Hepatocyte (in vitro differentiated cells): ENCODE measurements around the gene IMMP2L. TPM values are rescaled to one million over a fixed set of nuclear protein-coding genes. Genes with fewer than 3 reads are reported as not detected.

Source experiments
- DNase-seq: peaks from one replicate; pipeline ENCODE4 v3.0.0-alpha.2; 2016; ENCODE audit warnings: low spot score
- H2AFZ ChIP-seq: fragments of 200-600 bp; sonication (generic); 2 replicates; pipeline ENCODE4 v1.6.0; 2016; ENCODE audit warnings: antibody characterized with exemption, mild to moderate bottlenecking
- H3K27ac ChIP-seq: fragments of 200-600 bp; sonication (generic); 2 replicates; pipeline ENCODE4 v1.5.1; 2016; ENCODE audit warnings: mild to moderate bottlenecking
- H3K27me3 ChIP-seq: fragments of 200-600 bp; sonication (generic); 2 replicates; pipeline ENCODE4 v1.6.1; 2016
- H3K36me3 ChIP-seq: fragments of 200-600 bp; sonication (generic); replicated peaks from 2 replicates; pipeline ENCODE4 v1.5.1; 2016; ENCODE audit warnings: low read depth; ENCODE audit not compliant: insufficient read depth
- H3K4me1 ChIP-seq: fragments of 200-600 bp; sonication (generic); 2 replicates; pipeline ENCODE4 v1.5.1; 2016; ENCODE audit warnings: mild to moderate bottlenecking, moderate library complexity; ENCODE audit not compliant: insufficient read depth
- H3K4me2 ChIP-seq: fragments of 200-600 bp; sonication (generic); 2 replicates; pipeline ENCODE4 v1.6.0; 2016
- H3K4me3 ChIP-seq: fragments of 200-600 bp; sonication (generic); 2 replicates; pipeline ENCODE4 v1.5.1; 2016; ENCODE audit warnings: mild to moderate bottlenecking
- H3K79me2 ChIP-seq: fragments of 200-600 bp; sonication (generic); 2 replicates; pipeline ENCODE4 v1.6.0; 2017; ENCODE audit warnings: mild to moderate bottlenecking
- H3K9me2 ChIP-seq: fragments of 200-600 bp; sonication (generic); replicated peaks from 2 replicates; pipeline ENCODE4 v1.6.0; 2017; ENCODE audit warnings: mild to moderate bottlenecking; ENCODE audit not compliant: insufficient read depth
- H3K9me3 ChIP-seq: fragments of 200-600 bp; sonication (generic); 2 replicates; pipeline ENCODE4 v1.5.1; 2016; ENCODE audit warnings: low read depth, mild to moderate bottlenecking
- H4K20me1 ChIP-seq: fragments of 200-600 bp; sonication (generic); 2 replicates; pipeline ENCODE4 v1.6.0; 2016; ENCODE audit warnings: mild to moderate bottlenecking; ENCODE audit not compliant: insufficient read depth, poor library complexity, severe bottlenecking
- CTCF ChIP-seq: fragments of 200-600 bp; sonication (generic); IDR thresholded peaks from 2 replicates; pipeline ENCODE4 v1.5.1; 2016; ENCODE audit warnings: antibody characterized with exemption, mild to moderate bottlenecking; ENCODE audit not compliant: poor library complexity
- EZH2 ChIP-seq: fragments of 200-600 bp; sonication (generic); IDR thresholded peaks from 2 replicates; pipeline ENCODE4 v1.6.1; 2016; ENCODE audit warnings: antibody characterized with exemption, mild to moderate bottlenecking, borderline replicate concordance
- EZH2phosphoT487 ChIP-seq: fragments of 200-600 bp; sonication (generic); IDR thresholded peaks from one replicate; pipeline ENCODE4 v1.6.1; 2018; ENCODE audit warnings: antibody characterized with exemption, mild to moderate bottlenecking, low read depth, moderate library complexity; ENCODE audit not compliant: unreplicated experiment, severe bottlenecking
- WGBS: methylation state at CpG from one replicate; pipeline ENCODE4 v1.1.6; 2016; ENCODE audit warnings: low lambda C conversion rate; ENCODE audit errors: missing lambda C conversion rate; 5-methylcytosine and 5-hydroxymethylcytosine counted together
- polyA plus RNA-seq: library from polyadenylated mRNA; unstranded; fragments of >200 nt; fragmentation: Nextera tagmentation; extraction: Ambion mirVana; gene quantifications from 2 replicates; pipeline ENCODE4 v1.2.1, GENCODE V29; 2016
- total RNA-seq: library from RNA; depleted of rRNA; stranded (reverse); fragments of >200 nt; gene quantifications from 2 replicates; pipeline ENCODE4 v1.2.3, GENCODE V29; 2014

The IMMP2L gene
- total and polyA plus RNA-seq, 2 experiments from 2014 or later, result 13.3 to 17.6 TPM

GRCh38 chr7:111532625-111533024 is 29.7 kb downstream of the IMMP2L start:
- Histone ChIP-seq H3K79me2 (no peaks in the 10 kb centered on the region), H3K36me3 (no peaks in the 10 kb centered on the region), H3K4me2 (no peak overlapping the region), H3K4me3 (no peak overlapping the region), H4K20me1 (no peaks in the 10 kb centered on the region), H3K27me3 (no peaks in the 10 kb centered on the region), H3K27ac (no peak overlapping the region), H3K9me2 (no peaks in the 10 kb centered on the region), H3K9me3 (no peaks in the 10 kb centered on the region), H2AFZ (no peak overlapping the region), H3K4me1 (no peaks in the 10 kb centered on the region)
- DNase-seq, result no peak
- TF ChIP-seq CTCF (no peak), EZH2phosphoT487 (no peak), EZH2 (no peak)

- Histone ChIP-seq H2AFZ (no peak overlapping the region), H3K79me2 (no peaks in the 10 kb centered on the region), H3K36me3 (no peaks in the 10 kb centered on the region), H3K4me2 (no peak overlapping the region), H3K9me3 (no peaks in the 10 kb centered on the region), H3K4me1 (no peaks in the 10 kb centered on the region), H3K27ac (no peak overlapping the region), H4K20me1 (no peaks in the 10 kb centered on the region), H3K9me2 (no peaks in the 10 kb centered on the region), H3K4me3 (no peak overlapping the region), H3K27me3 (no peaks in the 10 kb centered on the region)
- TF ChIP-seq EZH2phosphoT487, result no peak
- no peak for TF ChIP-seq CTCF
- TF ChIP-seq EZH2, result no peak
- 85% methylated on average over 3 of the region's 3 CpGs for WGBS
- DNase-seq, result peak; percentile 10
Measured at GRCh38 chr7:111531993-111532392, 30.3 kb downstream of the IMMP2L start.

GRCh38 chr7:111530356-111530668 is 32.0 kb downstream of the IMMP2L start:
- H3K9me2 ChIP-seq, result no peaks in the 10 kb centered on the region
- H3K9me3 ChIP-seq, result no peaks in the 10 kb centered on the region
- no peak overlapping the region for H3K4me2 ChIP-seq
- no peaks in the 10 kb centered on the region for H4K20me1 ChIP-seq
- H2AFZ ChIP-seq, result no peak overlapping the region
- no peaks in the 10 kb centered on the region for H3K4me1 ChIP-seq
- no peaks in the 10 kb centered on the region for H3K36me3 ChIP-seq
- no peak overlapping the region for H3K4me3 ChIP-seq
- H3K27ac ChIP-seq, result no peak overlapping the region
- DNase-seq, result no peak
- TF ChIP-seq EZH2 (no peak), EZH2phosphoT487 (no peak), CTCF (no peak)
- no peaks in the 10 kb centered on the region for H3K27me3 ChIP-seq
- H3K79me2 ChIP-seq, result no peaks in the 10 kb centered on the region
